ENCODE data around the gene CD244.
"Not testable (repeated sequence)": the region's sequence is repeated elsewhere in the genome, so short reads cannot be mapped to it uniquely, and the experiment has no call there.

CD244 gene

GRCh38 chr1:160862203-160863060 lies at the start of gene CD244:
TSS of gene CD244 (minus strand) at chr1:160862887. CDS start at chr1:160862677, 210 bp downstream.
- DNase-seq (ENCODE audit: low read depth): peak; percentile 6

GRCh38 chr1:160911925-160912324 lies 49.2 kb upstream of the CD244 start:
- DNase-seq (ENCODE audit: low read depth): no peak

- no peak for DNase-seq (ENCODE audit: low read depth)
These were observed 48.8 kb upstream of the CD244 start for GRCh38 chr1:160911441-160911840.

DNA sequence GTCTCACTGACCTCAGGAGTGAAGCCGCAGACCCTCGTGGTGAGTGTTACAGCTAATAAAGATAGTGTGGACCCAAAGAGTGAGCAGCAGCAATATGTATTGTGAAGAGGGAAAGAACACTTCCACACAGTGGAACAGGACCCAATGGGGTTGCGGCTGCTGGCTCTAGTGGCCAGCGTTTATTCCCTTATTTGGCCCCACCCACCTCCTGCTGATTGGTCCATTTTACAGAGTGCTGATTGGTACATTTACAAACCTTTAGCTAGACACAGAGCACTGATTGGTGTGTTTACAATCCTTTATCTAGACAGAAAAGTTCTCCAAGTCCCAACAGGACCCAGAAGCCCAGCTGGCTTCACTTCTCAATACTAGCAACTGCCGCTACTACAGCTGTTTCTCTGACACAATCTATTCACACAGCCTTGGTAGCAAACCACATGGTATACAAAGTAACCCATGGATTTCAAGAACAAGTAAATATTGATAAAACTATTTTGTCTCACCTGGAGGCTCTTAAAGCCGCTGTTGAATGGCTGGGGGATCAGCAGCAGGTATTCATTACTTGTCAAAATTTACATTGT lies 47.6 kb upstream of the CD244 start:
- DNase-seq (ENCODE audit: low read depth): no peak

DNA sequence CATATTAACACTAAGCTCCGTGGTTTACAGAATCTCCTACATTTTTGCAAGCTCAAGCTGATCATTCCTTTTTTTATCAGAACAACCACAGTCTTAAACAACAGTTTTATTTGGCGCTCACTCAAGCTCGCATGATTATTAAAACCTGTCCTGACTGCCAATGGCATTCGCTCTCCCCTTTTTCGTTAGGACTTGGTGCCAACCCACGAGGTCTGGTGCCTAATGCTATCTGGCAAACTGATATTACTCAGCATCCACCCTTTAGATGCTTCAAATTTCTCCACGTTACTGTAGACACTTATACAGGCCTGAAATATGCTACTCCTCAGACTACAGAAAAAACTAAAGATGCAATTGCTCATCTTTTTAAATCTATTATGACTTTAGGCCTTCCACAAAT lies 45.3 kb upstream of the CD244 start:
- DNase-seq (ENCODE audit: low read depth): no peak

DNA sequence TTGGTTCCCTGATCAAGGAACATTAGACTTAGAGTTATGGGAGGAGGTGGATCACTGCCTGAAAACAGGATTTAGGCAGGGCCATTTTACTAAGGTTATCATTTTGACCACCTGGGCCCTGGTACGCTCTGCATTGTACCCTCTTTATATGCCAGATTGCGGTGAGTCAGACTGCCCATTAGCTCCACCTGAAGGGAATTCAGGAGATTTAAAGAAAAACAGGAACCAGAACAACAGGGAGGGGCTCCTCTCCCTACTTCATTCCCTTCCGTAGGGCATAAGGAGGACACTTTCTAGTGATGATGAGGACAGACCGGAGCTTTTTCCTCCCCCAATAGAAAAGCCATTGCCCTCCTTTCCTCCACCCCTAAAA lies 42.9 kb upstream of the CD244 start:
- no peak for DNase-seq (ENCODE audit: low read depth)

GRCh38 chr1:160904783-160905616 lies 42.3 kb upstream of the CD244 start:
- no peak for DNase-seq (ENCODE audit: low read depth)

- DNase-seq (ENCODE audit: low read depth): not testable (repeated sequence)
These were observed 39.6 kb upstream of the CD244 start for GRCh38 chr1:160902251-160902650.

GRCh38 chr1:160901768-160902167 lies 39.1 kb upstream of the CD244 start:
- no peak for DNase-seq (ENCODE audit: low read depth)

DNA sequence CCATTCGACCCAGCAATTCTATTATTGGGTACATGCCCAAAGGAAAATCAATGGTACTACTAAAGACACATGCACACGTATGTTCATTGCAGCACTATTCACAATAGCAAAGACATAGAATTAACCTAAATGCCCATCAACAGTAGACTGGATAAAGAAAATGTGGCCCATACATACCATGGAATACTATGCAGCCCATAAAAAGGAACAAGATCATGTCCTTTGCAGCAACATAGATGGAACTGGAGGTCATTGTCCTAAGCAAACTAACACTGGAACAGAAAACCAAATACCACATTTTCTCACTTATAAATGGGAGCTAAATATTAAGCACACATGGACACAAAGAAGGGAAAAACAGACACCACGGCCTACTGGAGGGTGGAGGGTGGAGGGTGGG lies 38.0 kb upstream of the CD244 start:
- not testable (repeated sequence) for DNase-seq (ENCODE audit: low read depth)

DNA sequence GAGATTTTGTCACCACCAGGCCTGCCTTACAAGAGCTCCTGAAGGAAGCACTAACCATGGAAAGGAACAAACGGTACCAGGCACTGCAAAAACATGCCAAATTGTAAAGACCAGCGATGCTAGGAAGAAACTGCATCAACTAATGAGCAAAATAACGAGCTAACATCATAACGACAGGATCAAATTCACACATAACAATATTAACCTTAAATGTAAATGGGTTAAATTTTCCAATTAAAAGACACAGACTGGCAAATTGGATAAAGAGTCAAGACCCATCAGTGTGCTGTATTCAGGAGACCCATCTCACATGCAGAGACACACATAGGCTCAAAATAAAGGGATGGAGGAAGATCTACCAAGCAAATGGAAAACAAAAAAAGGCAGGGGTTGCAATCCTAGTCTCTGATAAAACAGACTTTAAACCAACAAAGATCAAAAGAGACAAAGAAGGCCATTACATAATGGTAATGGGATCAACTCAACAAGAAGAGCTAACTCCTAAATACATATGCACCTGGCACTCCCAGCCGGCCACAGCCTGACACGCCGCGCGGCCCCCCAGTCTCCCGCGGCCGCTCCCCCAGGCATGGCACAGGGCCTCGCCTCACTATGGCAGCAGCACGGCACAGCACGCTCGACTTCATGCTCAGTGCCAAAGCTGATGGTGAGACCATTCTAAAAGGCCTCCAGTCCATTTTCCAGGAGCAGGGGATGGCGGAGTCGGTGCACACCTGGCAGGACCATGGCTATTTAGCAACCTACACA lies 31.9 kb upstream of the CD244 start:
- DNase-seq (ENCODE audit: low read depth): not testable (repeated sequence)

GRCh38 chr1:160891474-160891873 lies 28.8 kb upstream of the CD244 start:
- no peak for DNase-seq (ENCODE audit: low read depth)

DNA sequence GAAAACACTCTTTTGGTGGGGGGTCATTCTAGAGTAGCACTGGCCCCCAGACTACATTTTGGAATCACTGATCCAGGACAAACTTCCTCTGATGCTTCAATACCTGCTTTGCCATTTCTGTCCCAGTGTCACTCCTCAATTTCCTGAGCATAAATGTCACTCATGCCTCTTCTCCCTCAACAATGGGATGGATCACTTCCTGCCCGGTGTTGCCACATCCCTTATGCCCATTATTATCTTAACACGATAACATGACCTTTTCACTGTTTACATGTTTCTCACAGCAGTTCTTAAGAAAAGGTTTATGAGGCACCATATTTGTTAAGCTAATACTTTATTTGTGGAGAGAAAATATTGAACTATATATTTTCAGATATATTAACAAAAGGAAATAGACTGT lies 26.2 kb upstream of the CD244 start:
- DNase-seq (ENCODE audit: low read depth): no peak

DNA sequence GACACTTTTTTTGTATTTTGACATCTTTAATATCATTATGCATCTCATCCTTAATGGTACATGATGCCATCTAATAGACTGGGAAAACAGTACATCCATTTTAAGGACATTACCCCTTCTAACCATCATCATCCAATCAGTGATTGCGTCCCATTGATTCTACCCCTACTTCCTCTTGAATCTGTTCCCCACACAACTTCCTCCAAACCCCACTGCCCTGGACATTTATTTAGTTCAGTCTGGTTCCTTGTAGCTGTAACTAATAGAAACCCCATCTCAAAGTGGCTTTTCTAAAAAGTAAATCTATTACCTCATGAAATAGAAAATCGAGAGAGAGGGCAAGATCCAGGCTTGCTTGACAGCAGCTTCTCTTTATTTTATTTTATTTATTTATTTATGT lies 24.4 kb upstream of the CD244 start:
- DNase-seq (ENCODE audit: low read depth): no peak

- no peak for DNase-seq (ENCODE audit: low read depth)
These were observed 22.4 kb upstream of the CD244 start, which contains the start of gene ITLN1 for GRCh38 chr1:160885042-160885441. TSS of gene ITLN1 (minus strand) at chr1:160885180. CDS start at chr1:160884877, 303 bp downstream.

- DNase-seq (ENCODE audit: low read depth): peak; percentile 23
These were observed 21.9 kb upstream of the CD244 start for GRCh38 chr1:160884579-160884978.

DNA sequence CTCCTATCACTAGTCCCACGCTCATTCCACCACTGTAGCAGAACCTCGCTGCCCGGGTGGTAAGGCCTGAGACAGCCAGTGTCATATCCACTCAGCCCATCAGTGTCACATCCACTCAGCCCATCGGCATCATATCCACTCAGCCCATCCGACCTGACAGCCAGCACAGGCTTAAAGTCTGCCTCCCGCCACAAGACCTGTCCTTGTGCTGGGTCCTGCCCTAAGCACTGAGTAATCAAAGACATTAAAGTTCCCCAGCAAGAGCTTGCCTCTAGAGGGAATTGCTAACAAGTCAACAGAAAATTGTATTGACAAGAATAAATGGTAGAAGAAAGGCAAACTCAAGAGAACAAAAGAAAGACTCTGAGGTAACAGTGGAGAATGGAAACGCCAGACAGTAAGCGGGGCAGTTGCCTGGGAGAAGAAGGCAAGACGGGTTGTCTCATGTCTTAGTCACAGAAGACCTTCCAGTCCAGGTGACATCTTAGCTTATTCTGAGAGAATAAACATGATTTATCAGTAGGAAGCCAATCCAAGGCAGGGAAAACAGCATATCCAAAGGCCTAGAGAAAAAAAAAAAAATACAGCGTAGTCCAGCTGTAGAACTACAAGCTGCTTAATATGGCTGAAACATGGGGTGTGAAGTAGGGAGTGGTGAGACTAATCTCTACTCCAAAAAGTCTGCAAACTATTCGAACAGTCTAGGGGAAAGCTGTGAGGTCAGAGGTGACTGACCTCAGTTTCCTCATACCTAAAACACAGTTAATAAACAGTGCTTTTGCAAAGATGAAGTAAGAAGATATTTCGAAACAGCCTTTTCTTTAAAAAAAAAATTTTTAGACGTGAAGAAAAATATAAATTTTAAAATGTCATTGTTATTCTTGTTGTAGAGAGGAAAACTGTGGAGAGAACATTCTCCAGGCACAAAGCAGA lies 21.2 kb upstream of the CD244 start:
- DNase-seq (ENCODE audit: low read depth): no peak

DNA sequence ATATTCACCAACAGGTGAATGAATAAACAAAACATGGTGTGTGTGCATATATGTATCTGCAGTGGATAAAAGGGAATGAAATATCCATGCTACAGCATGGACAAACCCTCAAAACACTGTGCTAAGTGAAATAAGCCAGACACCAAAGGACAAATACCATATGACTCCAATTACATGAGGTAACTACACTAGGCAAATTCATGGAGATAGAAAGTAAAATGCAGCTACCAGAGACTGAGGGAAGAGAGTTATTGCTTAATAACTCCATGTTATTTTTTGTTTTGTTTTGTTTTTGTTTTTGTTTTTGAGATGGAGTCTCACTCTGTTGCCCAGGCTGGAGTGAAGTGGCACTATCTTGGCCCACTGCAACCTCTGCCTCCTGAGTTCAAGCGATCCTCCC lies 19.9 kb upstream of the CD244 start:
- DNase-seq (ENCODE audit: low read depth): no peak

DNA sequence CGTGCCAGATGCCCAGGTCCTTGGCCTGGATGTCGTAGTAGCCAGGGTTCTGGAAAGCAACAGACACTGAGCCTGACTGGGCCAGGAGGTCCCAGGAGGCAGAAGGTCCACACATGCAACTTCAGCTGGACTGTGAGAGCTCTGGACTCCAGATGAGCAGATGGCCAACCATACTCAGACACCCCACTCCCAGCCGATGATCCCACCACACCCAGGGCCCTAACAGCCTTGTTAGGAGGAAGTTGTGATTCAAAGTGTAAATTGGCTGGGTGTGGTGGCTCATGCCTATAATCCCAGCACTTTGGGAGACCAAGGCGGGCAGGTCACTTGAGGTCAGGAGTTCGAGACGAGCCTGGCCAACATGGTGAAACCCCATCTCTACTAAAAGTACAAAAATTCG lies 18.6 kb upstream of the CD244 start:
- DNase-seq (ENCODE audit: low read depth): not testable (repeated sequence)

DNA sequence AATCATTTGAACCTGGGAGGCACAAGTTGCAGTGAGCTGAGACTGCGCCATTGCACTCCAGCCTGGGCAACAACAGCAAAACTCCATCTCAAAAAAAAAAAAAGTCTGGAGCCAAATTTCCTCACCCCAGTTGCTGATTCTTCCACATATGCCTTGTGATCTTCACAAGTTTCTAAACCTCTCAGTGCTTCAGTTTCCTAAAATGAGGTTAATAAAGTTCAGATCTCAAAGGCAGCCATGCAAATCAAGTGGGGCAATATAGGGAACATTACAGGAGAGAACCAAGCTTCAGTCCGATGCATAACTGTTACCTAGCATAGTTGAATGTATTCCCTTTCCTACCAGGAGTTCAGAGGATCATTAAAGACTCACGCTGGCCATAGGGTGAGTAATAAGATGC lies 17.5 kb upstream of the CD244 start:
- DNase-seq (ENCODE audit: low read depth): no peak

GRCh38 chr1:160879056-160879455 lies 16.4 kb upstream of the CD244 start:
- DNase-seq (ENCODE audit: low read depth): no peak

All from ELR (cell line).